Measurements from ENCODE around the gene RFC4. TPM values are rescaled to one million over a fixed set of nuclear protein-coding genes. Genes with fewer than 3 reads are reported as not detected.
"Not testable (repeated sequence)": the region's sequence is repeated elsewhere in the genome, so short reads cannot be mapped to it uniquely, and the experiment has no call there.

The RFC4 gene
- total RNA-seq, 1 donor: 48.4 TPM

- TF ChIP-seq CTCF (IDR thresholded peaks at IDR 0.05; ENCODE audit: insufficient read depth, low read length): no peak
- H3K4me3 ChIP-seq (ENCODE audit: low read depth, low read length): peak overlapping the region; percentile 50
- peak; percentile 69 for DNase-seq (ENCODE audit: low read depth)
Measured at GRCh38 chr3:186825294-186825821, 19.1 kb upstream of the RFC4 start.

GRCh38 chr3:186824430-186825139 lies 18.3 kb upstream of the RFC4 start:
- peak overlapping the region; percentile 50 for H3K4me3 ChIP-seq (ENCODE audit: low read depth, low read length)
- no peak for TF ChIP-seq CTCF (IDR thresholded peaks at IDR 0.05; ENCODE audit: insufficient read depth, low read length)
- no peak for DNase-seq (ENCODE audit: low read depth)

- no peak for TF ChIP-seq CTCF (IDR thresholded peaks at IDR 0.05; ENCODE audit: insufficient read depth, low read length)
- H3K4me3 ChIP-seq (ENCODE audit: low read depth, low read length): no peak overlapping the region
- DNase-seq (ENCODE audit: low read depth): peak; percentile 73
Measured at GRCh38 chr3:186823386-186823785, 17.1 kb upstream of the RFC4 start.

GRCh38 chr3:186822388-186822759 lies 16.1 kb upstream of the RFC4 start:
- peak; percentile 17 for DNase-seq (ENCODE audit: low read depth)
- H3K4me3 ChIP-seq (ENCODE audit: low read depth, low read length): not testable (repeated sequence)

- TF ChIP-seq CTCF (IDR thresholded peaks at IDR 0.05; ENCODE audit: insufficient read depth, low read length): peak; percentile 65
- H3K4me3 ChIP-seq (ENCODE audit: low read depth, low read length): peak overlapping the region; percentile 56
- peak; percentile 87 for DNase-seq (ENCODE audit: low read depth)
Measured at GRCh38 chr3:186821429-186822387, 15.4 kb upstream of the RFC4 start.

- TF ChIP-seq CTCF (IDR thresholded peaks at IDR 0.05; ENCODE audit: insufficient read depth, low read length): no peak
- no peak overlapping the region for H3K4me3 ChIP-seq (ENCODE audit: low read depth, low read length)
- DNase-seq (ENCODE audit: low read depth): no peak
Measured at GRCh38 chr3:186818956-186819355, 12.7 kb upstream of the RFC4 start.

- no peak for DNase-seq (ENCODE audit: low read depth)
- no peak for TF ChIP-seq CTCF (IDR thresholded peaks at IDR 0.05; ENCODE audit: insufficient read depth, low read length)
- H3K4me3 ChIP-seq (ENCODE audit: low read depth, low read length): no peak overlapping the region
Measured at GRCh38 chr3:186818516-186818915, 12.2 kb upstream of the RFC4 start.

All from fibroblast of the aortic adventitia (primary cell).